GM19438 (cell line): ENCODE results near the gene ASZ1.

ENCODE experiments used
- ATAC-seq: cut with Tn5 transposase; IDR thresholded peaks from one replicate; pipeline ENCODE4 v1.9.1; 2021; ENCODE audit warnings: low read depth; ENCODE audit not compliant: unreplicated experiment

ASZ1 gene

DNA sequence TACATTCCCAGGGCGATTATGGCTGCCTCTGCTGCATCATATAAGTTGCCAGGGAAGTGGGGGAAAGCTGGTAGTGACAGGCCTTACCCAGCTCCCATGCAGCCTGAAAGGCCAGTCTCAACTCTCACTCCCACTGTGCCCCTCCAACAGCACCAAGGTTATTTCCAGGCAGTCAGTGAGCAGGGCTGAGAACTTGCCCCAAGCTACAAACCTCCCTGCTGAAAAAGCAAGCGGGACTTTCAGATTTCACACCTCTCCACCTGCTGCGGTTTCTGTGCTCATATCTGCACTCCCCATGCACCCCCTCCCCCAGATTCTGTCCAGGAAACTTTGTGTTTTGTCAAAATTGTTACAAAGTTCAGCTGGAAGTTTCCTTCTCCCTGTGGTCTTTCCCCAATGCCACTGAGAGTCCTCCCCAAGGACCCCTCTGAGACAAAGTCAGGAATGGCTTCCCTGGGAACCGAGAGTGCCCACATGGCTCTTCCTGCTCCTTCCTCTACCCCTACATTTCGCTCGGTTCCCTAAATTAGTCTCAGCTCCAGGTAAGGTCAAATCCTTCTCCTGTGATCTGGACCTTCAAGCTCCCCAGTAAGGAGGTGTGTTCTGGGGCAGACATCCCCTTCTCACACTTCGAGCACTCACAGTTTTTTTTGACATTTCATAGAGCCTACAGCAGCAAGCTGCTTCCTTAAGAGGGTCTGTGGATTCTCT lies 79.2 kb downstream of the ASZ1 start:
- ATAC-seq, result peak; percentile 58

DNA sequence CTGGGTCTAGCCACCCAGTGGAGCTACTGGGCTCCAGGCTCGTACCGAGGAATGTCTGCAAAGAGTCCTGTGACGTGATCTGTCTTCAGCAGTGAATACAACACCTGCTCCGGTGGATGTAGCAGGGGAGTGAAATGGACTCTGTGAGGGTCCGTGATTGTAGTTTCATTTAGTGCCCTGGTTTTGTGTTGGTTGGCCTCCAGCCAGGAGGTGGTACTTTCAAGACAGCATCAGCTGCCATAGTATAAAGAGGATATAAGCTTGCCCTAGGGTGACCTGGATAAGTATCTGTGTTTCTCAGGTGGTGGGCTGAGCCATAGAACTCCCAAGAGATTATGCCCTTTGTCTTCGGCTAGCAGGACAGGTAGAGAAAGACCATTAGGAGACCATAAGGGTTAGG lies 79.8 kb downstream of the ASZ1 start:
- no peak for ATAC-seq

DNA sequence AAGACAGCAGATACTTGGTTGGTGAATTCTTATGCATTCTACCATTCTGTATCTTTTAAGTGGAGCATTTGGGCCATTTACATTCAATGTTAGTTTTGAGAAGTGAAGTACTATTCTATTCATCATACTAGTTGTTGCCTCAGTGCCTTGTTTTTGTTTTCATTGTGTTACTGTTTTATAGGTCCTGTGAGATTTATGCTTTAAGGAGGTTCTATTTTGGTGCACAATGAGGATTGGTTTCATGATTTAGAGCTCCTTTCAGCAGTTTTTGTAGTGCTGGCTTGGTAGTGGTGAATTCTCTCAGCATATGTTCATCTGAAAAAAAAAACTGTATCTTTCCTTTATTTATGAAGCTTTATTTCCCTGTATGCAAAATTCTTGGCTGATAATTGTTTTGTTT lies 81.1 kb downstream of the ASZ1 start:
- ATAC-seq, result no peak

DNA sequence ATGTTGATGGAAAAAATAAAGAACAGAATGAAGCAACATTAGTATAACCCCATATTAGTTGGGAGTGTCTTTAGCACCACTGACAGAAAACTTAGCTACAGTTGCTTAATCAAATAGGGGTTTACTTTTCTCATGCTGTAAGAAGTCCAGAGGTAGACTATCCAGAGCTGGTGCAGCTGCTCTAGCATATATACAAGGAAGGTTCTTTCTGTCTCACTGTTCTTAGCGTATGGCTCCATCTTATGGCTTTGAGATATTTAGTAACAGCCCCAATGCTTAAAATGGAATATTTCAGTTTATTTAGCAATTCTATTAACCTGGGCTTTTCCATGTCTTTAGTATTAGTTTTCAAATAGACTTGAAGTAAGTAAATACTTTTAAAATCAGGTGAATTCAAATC lies 89.3 kb downstream of the ASZ1 start:
- no peak for ATAC-seq

DNA sequence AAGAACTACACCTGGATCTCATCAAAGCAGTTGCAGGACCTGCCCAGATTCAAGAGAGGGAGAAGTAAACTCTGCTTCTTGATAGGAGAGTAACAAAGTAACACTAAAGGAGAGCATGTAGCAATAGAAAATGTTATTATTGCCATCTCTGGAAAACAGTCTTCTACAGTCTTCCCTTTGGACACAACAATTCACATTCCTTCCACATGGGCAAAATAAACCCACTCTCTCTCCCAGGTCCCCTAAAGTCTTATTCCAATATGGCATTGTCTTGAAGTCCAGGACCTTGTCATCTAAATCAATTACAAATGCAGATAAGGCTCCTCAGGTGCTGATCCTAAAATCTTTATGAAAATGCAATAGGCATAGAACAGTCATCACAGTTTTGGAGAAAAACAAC lies 94.1 kb downstream of the ASZ1 start:
- ATAC-seq, result no peak

DNA sequence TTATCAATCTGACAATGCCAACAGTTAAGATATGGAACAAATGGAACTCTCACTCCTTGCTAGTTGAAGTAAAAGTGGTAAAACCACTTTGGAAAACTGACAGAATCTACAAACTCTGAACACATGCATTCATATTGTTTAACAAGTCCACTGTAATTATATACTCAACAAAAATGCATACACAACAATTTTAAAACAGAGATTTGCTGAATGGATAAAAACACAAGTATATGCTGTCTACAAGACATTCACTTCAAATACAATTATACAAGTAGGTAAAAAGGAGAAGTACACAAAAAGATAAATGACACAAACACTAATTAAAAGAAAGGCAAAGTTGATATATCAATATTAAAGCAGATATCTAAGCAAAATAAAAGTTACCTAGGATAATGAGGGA lies 95.3 kb downstream of the ASZ1 start:
- no peak for ATAC-seq

DNA sequence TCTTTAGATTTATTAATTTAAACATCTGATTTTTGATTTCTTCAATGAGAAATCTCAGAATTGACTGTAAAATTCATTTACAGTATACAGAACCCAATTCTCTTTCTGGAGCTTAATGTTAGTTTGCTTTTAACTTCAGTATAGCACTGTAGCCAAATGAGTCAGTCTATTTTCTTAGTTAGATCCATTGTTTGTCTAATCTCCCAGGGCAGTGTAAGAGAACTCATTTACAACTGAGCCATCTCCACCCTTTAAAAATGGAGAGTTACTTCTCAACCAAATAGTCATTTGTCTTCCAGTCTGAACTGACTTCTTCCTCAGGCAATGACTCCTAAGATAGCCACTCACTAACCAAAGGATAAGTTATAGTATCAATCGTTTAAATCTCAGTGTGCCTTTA lies 101.5 kb downstream of the ASZ1 start:
- no peak for ATAC-seq

DNA sequence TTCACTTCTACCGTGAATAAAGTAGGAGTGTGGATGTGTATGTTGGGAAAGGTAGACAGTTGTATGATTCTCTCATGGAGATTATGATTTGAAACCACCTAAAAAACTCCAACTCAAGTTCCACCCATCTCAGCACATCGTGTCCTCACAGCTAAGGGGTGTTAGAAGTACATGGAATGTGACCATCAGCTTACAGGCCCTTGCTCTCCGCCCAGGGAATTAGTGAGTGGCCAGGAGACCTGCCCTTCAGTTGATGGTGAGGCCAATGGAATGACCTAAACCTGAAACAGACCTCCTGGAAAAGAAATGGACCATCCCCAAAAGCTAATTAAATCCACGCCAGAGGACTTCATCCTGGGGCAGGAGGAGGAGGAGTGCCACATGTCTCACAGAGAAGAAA lies 102.3 kb downstream of the ASZ1 start:
- ATAC-seq, result no peak

DNA sequence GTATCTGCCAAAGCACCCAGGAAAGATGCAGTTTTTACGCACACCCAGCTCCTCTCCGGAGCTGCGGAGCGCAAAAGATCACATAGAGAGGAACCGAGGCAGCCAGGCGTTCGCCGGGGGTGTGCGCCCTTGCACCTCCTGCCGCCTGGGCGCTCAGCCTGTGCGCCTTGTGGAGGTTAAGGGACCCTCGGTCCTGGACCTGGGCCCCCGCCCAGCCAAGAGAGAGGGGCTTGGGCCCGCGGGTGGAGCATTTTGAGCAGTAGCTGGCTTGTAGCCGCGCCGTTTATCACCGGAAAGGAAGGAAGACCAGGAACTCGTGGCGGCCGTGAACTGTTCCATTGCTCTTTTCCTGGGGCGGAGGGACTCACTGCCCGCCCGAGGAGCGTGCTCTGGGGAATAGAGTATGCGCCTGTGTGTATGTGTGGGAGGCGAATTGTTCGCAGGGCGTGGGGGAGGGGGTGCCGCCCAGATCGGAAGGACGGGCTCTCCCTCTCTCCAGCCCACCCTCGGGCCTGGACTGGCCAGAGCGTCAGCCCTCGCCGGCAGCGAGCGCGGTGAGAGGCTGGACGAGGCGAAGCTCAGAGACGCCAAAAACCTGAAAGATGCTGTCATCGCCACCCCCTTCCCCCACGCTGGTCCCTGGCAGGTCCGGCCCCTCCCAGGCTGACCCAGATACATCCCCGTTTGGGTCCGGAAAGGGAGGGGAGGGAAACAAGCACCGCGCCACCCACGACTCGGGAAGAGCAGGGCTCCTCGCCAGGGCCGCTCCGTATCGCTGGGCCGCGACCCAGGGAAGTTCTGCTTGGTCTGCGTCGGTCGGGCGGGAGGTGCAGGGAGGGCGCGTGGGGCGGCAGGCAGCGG lies 103.2 kb downstream of the ASZ1 start:
- ATAC-seq, result no peak

DNA sequence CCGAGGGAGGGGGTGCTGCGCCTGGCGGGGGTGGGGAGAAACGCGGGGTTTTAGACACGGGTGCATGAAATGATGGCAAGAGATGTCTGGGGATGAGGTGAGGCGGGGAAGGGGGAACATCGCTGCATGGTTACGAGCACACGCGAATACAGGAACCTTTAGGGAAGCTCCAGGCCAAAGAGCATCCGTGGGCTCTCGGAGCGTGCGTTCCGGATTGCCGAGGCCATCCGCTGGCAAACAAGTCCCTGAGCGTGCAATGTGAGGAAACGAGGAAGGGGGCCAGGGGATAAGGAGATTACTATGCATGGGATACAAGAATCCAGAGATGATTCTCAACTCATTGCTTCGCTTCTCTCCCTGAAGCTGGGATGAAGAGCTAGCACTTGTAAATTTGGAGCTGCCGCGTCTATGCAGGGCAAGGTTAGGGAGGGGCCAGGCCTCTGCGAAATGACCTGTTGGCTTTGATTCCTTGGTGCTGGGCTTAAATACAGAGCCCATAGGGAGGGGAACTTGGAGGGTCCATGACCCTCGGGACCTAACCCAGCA lies 103.9 kb downstream of the ASZ1 start:
- no peak for ATAC-seq

DNA sequence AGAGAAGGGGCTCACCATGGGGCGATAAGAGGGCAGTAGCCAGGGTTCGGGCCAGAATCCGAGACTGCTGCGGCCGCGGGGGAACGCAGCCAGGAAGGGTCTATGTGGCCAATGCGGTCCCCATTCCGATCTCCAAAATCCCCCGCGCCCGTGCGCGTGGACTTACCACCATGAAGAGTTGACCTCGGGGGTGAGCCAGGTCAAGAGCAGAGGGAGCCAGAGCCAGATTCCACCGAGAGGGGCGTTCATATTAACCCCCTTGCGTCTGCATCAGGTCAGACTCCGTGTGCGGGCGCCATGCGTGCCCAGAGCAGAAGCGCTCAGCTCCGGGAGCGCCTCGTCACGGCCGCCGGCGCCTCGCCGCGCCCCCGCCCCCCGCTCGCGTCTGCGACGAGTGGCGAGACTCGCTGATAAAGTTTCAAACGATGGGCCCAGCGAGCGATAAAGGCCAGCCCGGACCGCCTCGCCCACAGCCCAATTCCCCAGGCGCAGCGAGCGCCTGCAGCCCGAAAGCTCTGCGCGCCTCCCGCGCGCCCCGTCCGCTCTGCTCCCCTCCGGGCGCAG lies 104.5 kb downstream of the ASZ1 start, which contains the start of gene WNT2:
Gene WNT2 (minus strand): TSS at position 318 of the 564 bp plus-strand sequence. CDS start 69 bp downstream, at position 249.
- no peak for ATAC-seq

DNA sequence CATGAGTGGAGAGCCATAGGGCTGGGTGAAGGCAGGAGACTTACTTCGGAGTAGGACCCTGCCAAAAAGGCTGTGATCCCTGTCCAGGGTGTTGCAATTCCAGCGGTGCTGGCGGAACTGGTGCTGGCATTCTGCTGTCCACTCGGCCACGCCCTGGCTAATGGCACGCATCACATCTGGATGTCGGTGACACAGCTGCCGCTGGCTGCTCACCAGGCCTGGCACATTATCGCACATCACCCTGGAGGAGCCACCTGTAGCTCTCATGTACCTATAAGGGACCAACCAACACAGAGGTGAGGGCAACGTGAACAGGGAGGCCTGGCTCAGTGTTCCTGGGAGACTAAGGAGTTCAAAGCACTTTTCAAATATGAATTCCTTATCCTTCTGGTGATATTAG lies 106.8 kb downstream of the ASZ1 start:
- no peak for ATAC-seq

DNA sequence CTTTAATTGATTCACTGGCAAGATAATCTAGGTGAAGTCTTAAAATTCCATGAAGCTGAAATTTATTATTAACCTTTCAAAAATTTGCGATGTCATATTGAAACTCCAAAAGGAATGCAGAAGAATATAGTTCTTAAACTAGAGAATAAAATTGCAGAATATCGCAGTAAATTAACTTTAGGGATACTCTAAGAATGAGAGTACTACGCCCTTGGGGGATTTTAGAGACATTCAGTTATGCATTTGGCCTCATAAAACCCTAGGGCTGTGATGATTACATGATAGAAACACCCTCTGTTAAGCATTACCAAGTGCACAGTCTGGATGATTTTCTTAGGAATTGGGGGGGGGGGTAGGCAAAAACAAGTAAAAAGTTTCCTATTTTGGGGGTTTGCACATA lies 108.1 kb downstream of the ASZ1 start:
- ATAC-seq, result no peak

DNA sequence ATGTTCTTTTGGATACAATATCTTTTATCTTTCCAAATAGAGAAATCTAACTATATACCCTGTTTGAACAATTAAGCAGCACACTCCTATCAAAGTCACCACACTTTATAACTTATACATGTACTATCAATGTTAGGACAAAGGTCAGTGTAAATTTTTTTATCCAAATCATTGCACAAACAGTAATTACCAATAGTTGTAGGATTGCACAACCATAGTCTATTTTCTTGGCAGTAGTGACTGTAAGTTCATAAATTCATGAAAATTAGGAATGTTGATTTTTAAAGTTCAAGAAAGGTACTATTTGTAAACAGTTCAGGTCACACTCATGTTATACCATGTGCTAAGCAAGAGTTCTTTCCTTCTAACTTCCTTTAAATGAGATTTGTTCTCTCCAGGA lies 113.7 kb downstream of the ASZ1 start:
- ATAC-seq, result no peak
